Transverse colon (tissue), 4 donors: ENCODE data around the gene CCDC3. TPM values are rescaled to one million over a fixed set of nuclear protein-coding genes. Genes with fewer than 3 reads are reported as not detected.

ENCODE experiments used
- DNase-seq: peaks from one replicate; pipeline ENCODE4 v3.0.0-alpha.2; 2019
- H3K27ac ChIP-seq, 4 donors: fragments of 200-600 bp; sonication (generic); 2 replicates each; pipeline ENCODE4 v1.5.1; 2016 to 2018; ENCODE audit warnings: inconsistent platforms in 4 of 4
- H3K27me3 ChIP-seq: fragments of 200-600 bp; sonication (generic); 2 replicates; pipeline ENCODE4 v1.5.1; 2017; ENCODE audit warnings: inconsistent platforms
- H3K36me3 ChIP-seq, 4 donors: fragments of 200-600 bp; sonication (generic); 2 replicates each; pipeline ENCODE4 v1.5.1; 2017 to 2019; ENCODE audit warnings: inconsistent platforms in 4 of 4
- H3K4me1 ChIP-seq, 4 donors: fragments of 200-600 bp; sonication (generic); 2 replicates each; pipeline ENCODE4 v1.5.1; 2017 to 2020; ENCODE audit warnings: inconsistent platforms in 4 of 4
- H3K4me3 ChIP-seq, 4 donors: fragments of 200-600 bp; sonication (generic); 1 replicate in 1 of 4; 2 replicates in 3 of 4; pipeline versions ENCODE4 v1.5.1 to v1.6.1; 2017 to 2019; ENCODE audit warnings: inconsistent platforms in 4 of 4
- H3K9me3 ChIP-seq, 2 donors: fragments of 200-600 bp; sonication (generic); 2 replicates each; pipeline ENCODE4 v1.5.1; 2017 to 2019; ENCODE audit warnings: inconsistent platforms in 2 of 2
- CTCF ChIP-seq, 5 experiments: fragments of 200-600 bp in 3 of 5; fragments of 450-650 bp in 2 of 5; sonication (generic) in 3 of 5; IDR thresholded peaks; 1 replicate in 2 of 5; 2 replicates in 3 of 5; pipeline ENCODE4 v1.5.1; 2016 to 2017; ENCODE audit warnings: antibody characterized with exemption in 5 of 5, inconsistent platforms in 3 of 5, mild to moderate bottlenecking in 2 of 5, moderate library complexity in 1 of 5
- EP300 ChIP-seq: sonication (generic); formaldehyde crosslinking; IDR thresholded peaks from one replicate; pipeline ENCODE4 v1.6.1; 2017; ENCODE audit warnings: antibody characterized with exemption, low read depth
- POLR2A ChIP-seq: fragments of 450-650 bp; IDR thresholded peaks from one replicate; pipeline ENCODE4 v1.6.1; 2016; ENCODE audit warnings: antibody characterized with exemption, mild to moderate bottlenecking, moderate library complexity
- POLR2AphosphoS5 ChIP-seq, 3 donors: sonication (generic); formaldehyde crosslinking; IDR thresholded peaks; one replicate each; pipeline ENCODE4 v1.6.1; 2016; ENCODE audit warnings: antibody characterized with exemption in 3 of 3
- WGBS, 2 donors: methylation state at CpG; one replicate each; pipeline ENCODE4 v1.1.5; 2018; ENCODE audit warnings: low coverage in 1 of 2; 5-methylcytosine and 5-hydroxymethylcytosine counted together
- in situ Hi-C, 4 donors: fragments of 200-750 bp; cut with MboI; loops; one replicate each; pipeline versions ENCODE4 v1.15.0 to v1.15.1; 2017; ENCODE audit warnings: low sequenced_read_pairs in 3 of 4, low pct_ligation_motif_present in 1 of 4, low pct_unique_long_range_greater_than_20kb in 1 of 4
- intact Hi-C: fragments of 100-400 bp; cut with DNase I; formaldehyde crosslinking; loops from one replicate; pipeline ENCODE4 v1.15.1; 2023; ENCODE audit warnings: low total_unique reads
- total RNA-seq, 4 donors: library from RNA; depleted of rRNA; stranded (reverse); fragments of >200 nt; gene quantifications; one replicate each; pipeline ENCODE4 v1.1.0, GENCODE V29; 2016

The CCDC3 gene
- total RNA-seq, 4 donors from 2014 or later: 0.75 to 2.2 (median 1.3) TPM

- in situ Hi-C loops: no loop called here
- no peak overlapping the region for H3K4me3 ChIP-seq
- no peak overlapping the region for H3K27ac ChIP-seq
- 87 to 96% methylated on average over 4 of the region's 4 CpGs for WGBS, 2 donors
- H3K36me3 ChIP-seq: no peaks in the 10 kb centered on the region
- intact Hi-C loops: no loop called here
- H3K27me3 ChIP-seq: no peaks in the 10 kb centered on the region
- DNase-seq: no peak
- no peaks in the 10 kb centered on the region for H3K9me3 ChIP-seq
- no peaks in the 10 kb centered on the region for H3K4me1 ChIP-seq
- TF ChIP-seq CTCF (IDR thresholded peaks at IDR 0.05) (no peak), POLR2AphosphoS5 (IDR thresholded peaks at IDR 0.05) (no peak), POLR2A (no peak), EP300 (no peak)
Observed at GRCh38 chr10:12978891-12979290, 22.6 kb downstream of the CCDC3 start.

GRCh38 chr10:12975906-12976305 lies 25.6 kb downstream of the CCDC3 start:
- no peaks in the 10 kb centered on the region for H3K4me1 ChIP-seq
- no peaks in the 10 kb centered on the region for H3K36me3 ChIP-seq
- 67% methylated on average over 5 of the region's 5 CpGs; no CpG with 5 or more reads in 1 of the 2 donors for WGBS, 2 donors
- no peaks in the 10 kb centered on the region for H3K9me3 ChIP-seq
- H3K4me3 ChIP-seq: no peak overlapping the region
- no peak for DNase-seq
- intact Hi-C loops: no loop called here
- in situ Hi-C loops: no loop called here
- no peak overlapping the region for H3K27ac ChIP-seq
- H3K27me3 ChIP-seq: no peaks in the 10 kb centered on the region
- no peak for TF ChIP-seq EP300

- WGBS, 2 donors: 66 to 84% methylated on average over 2 to 3 of the region's 3 CpGs
- in situ Hi-C loops: no loop called here
- Histone ChIP-seq H3K4me1 (no peaks in the 10 kb centered on the region), H3K27ac (no peak overlapping the region), H3K9me3 (no peaks in the 10 kb centered on the region), H3K36me3 (no peaks in the 10 kb centered on the region), H3K4me3 (no peak overlapping the region), H3K27me3 (no peaks in the 10 kb centered on the region)
- TF ChIP-seq EP300 (no peak), POLR2A (no peak), POLR2AphosphoS5 (IDR thresholded peaks at IDR 0.05) (no peak), CTCF (IDR thresholded peaks at IDR 0.05) (peak in 2 of 5 experiments; percentile 10 to 13)
- intact Hi-C loops: no loop called here
- no peak for DNase-seq
Observed at GRCh38 chr10:12975266-12975665, 26.2 kb downstream of the CCDC3 start.

- intact Hi-C loops: no loop called here
- in situ Hi-C loops: no loop called here
- TF ChIP-seq POLR2AphosphoS5 (IDR thresholded peaks at IDR 0.05) (no peak), CTCF (IDR thresholded peaks at IDR 0.05) (no peak), POLR2A (no peak)
- no peaks in the 10 kb centered on the region for H3K27me3 ChIP-seq
- WGBS, 2 donors: 88 to 89% methylated on average over 4 to 14 of the region's 14 CpGs
- DNase-seq: no peak
- no peak overlapping the region for H3K4me3 ChIP-seq
- no peak overlapping the region for H3K27ac ChIP-seq
- H3K9me3 ChIP-seq: no peaks in the 10 kb centered on the region
- H3K36me3 ChIP-seq: no peaks in the 10 kb centered on the region
- no peaks in the 10 kb centered on the region for H3K4me1 ChIP-seq
Observed at GRCh38 chr10:12974491-12975199, 26.9 kb downstream of the CCDC3 start.

GRCh38 chr10:12974078-12974477 lies 27.4 kb downstream of the CCDC3 start:
- H3K4me1 ChIP-seq: no peaks in the 10 kb centered on the region
- H3K27ac ChIP-seq: no peak overlapping the region
- no peak overlapping the region for H3K4me3 ChIP-seq
- 80 to 91% methylated on average over 1 to 9 of the region's 9 CpGs for WGBS, 2 donors
- H3K27me3 ChIP-seq: no peaks in the 10 kb centered on the region
- H3K36me3 ChIP-seq: no peaks in the 10 kb centered on the region
- in situ Hi-C loops (no loop called here), intact Hi-C loops (no loop called here)
- H3K9me3 ChIP-seq: no peaks in the 10 kb centered on the region
- TF ChIP-seq POLR2AphosphoS5 (IDR thresholded peaks at IDR 0.05): no peak
- no peak for DNase-seq
